HG03378 (cell line): ENCODE results near the gene PLXNA1.

Source experiments
- ATAC-seq: cut with Tn5 transposase; IDR thresholded peaks from one replicate; pipeline ENCODE4 v1.9.1; 2021; ENCODE audit warnings: mild to moderate bottlenecking, moderate library complexity; ENCODE audit not compliant: unreplicated experiment

Gene PLXNA1

DNA sequence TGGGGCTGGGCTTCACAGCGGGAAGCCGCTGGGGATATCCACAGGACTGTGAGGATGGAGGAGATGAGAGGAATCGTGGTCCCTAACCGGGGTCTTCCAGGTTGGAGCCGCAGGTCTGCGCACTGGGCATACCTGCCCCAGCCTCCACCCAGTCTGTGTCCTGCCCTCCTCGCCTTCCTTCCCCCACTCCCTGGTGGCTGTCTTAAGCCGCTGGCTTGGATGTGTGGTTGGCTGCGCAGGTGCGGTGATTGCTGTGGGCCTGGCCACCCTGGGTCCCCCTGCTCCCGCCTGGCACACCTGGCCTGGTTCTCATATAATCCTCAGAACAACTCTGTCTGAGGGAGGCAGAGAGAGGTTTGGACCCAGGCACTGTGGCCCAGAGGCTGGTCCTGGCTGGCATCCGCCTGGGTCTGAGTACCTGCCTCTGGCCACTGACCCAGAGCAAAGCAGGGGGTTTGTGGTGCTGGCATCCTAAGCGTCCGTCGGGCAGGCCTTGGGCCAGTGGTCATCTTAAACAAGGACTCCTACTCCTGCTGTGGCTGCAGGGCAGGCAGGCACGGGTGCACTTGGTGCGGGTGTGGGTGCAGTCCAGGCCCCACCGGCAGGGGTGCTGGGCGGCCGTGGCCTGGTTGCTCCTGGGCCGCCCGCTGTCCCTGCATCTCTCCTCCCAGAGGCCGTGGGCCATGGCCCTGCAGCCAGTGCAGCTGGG, 18.7 kb downstream of the PLXNA1 start:
- ATAC-seq: no peak

- no peak for ATAC-seq
Observed at GRCh38 chr3:127002195-127003174, 19.6 kb downstream of the PLXNA1 start.

- no peak for ATAC-seq
Observed at GRCh38 chr3:127003175-127003555, 20.2 kb downstream of the PLXNA1 start.

GRCh38 chr3:127003601-127004280, 20.8 kb downstream of the PLXNA1 start:
- ATAC-seq: no peak

GRCh38 chr3:127004641-127005397, 21.9 kb downstream of the PLXNA1 start:
- no peak for ATAC-seq

GRCh38 chr3:127005864-127006500, 23.1 kb downstream of the PLXNA1 start:
- no peak for ATAC-seq

DNA sequence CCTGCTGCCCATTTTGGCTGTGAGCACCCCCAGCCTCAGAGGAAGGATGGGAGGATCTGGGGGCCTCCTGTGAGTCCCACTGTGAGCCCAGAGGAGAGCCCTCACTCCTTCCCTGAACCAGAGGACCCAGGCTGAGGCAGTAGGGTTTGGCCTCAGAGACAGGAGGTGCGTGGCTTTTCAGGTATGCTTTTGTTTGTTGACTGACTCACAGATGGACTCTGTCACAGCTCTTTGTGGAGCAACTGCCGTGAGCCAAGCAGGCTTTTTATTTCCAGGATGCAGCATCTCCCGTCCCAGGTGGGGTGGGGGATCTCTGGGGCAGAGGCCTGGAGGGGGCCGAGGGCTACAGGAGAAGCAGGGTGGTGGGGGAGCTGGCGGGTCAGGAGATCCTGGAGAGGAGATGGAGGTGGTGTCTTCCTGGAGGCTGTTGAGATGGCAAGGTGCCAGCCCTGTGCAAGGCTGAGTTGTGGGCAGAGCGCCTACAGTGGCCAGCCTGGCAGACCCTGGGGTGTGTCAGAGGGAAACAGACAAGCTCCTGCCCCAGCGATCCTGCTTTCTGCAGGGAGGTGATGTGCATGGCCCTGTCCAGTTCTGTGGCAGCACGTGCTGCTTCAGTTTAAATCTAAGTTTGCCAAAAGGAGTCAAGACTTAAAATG, 24.0 kb downstream of the PLXNA1 start:
- ATAC-seq: no peak

DNA sequence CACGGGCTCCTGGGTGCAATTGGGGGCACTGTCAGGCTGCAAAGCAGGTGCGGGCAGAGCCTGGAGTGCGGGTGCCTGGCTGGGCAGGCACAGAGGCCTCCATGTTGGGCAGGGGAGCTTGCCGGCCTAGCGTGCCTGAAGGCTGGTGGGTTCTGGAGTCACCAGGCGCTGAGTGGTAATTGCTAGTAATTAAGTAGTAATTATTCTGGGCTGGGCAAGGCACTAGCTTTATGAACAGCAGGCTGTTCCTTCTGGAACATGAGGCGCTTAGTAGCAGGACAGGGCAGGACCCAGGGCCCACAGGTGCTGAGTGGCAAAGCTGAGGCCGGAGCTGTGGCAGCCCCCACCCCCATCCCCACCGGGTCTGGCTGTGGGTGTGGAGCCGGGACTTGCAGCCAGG, 25.3 kb downstream of the PLXNA1 start:
- ATAC-seq: no peak

- ATAC-seq: no peak
Observed at GRCh38 chr3:127009531-127009930, 26.6 kb downstream of the PLXNA1 start.

GRCh38 chr3:127011270-127011992, 28.5 kb downstream of the PLXNA1 start:
- no peak for ATAC-seq

DNA sequence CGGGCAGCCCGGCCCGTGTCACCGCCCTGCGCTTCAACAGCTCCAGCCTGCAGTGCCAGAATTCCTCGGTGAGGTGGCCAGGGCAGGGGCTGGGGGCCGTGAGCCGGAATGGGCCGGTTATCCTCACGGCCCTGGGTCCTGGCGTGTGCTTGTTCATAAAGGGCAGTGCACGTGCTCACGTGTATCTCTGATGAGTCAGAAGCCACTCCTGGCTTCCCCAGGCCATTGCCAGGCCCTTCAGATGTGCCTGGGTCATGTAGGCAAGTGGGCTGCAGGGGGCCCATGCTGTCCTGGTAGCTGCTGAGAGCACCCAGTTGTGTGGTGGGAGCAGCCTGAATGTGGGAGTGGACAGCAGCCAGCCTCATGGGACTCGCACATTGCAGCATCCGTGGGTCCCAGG, 29.2 kb downstream of the PLXNA1 start:
- ATAC-seq: no peak

- no peak for ATAC-seq
Observed at GRCh38 chr3:127013181-127013580, 30.3 kb downstream of the PLXNA1 start.

DNA sequence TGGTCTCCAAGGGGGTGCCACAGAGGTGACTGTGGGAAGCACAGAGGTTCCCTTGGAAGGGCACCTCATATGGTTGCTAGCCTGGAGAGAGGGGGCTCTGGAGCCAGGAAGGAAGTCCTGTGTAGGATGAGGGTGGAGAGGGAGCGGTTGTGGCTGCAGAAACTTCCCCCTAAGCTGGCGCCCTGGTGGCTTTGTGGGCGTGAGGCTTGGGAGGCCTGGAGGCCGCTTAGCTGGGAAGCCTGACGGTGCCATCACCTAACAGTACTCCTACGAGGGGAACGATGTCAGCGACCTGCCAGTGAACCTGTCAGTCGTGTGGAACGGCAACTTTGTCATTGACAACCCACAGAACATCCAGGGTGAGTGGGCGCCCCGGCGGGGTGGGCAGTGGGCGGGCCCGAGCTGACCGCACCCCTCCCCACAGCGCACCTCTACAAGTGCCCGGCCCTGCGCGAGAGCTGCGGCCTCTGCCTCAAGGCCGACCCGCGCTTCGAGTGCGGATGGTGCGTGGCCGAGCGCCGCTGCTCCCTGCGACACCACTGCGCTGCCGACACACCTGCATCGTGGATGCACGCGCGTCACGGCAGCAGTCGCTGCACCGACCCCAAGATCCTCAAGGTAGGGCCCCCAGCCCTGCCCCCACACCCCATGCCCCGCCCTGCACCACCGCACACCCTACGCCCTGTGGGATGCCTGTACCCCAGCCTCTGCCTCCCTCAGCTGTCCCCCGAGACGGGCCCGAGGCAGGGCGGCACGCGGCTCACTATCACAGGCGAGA, 31.0 kb downstream of the PLXNA1 start:
- ATAC-seq: no peak

DNA sequence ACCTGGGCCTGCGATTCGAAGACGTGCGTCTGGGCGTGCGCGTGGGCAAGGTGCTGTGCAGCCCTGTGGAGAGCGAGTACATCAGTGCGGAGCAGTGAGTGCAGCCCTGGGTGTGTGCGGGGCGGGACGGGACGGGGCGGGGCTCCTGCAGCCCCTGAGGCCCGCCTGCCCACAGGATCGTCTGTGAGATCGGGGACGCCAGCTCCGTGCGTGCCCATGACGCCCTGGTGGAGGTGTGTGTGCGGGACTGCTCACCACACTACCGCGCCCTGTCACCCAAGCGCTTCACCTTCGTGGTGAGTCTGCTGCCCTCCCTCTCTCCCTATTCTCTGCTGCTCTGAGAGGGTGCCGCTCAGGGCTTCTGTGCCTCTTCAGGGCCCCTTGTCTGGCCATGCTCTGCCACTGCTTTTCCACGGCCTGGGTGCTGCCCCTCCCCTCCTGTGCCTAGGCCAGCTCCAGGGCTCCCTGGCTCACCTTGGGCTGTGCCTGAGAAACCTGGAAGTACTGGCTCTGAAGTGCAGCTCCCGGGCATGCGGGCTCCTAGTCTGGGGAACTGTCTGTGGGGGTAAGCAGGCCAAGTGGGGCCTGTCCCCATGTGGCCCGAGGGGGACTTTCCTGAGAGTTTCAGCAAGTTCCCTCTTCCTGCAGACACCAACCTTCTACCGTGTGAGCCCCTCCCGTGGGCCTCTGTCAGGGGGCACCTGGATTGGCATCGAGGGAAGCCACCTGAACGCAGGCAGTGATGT, 31.8 kb downstream of the PLXNA1 start:
- peak; percentile 30 for ATAC-seq

- peak; percentile 68 for ATAC-seq
Observed at GRCh38 chr3:127015282-127016042, 32.5 kb downstream of the PLXNA1 start.

- no peak for ATAC-seq
Observed at GRCh38 chr3:127016043-127016343, 33.1 kb downstream of the PLXNA1 start.

GRCh38 chr3:127016461-127016860, 33.5 kb downstream of the PLXNA1 start:
- no peak for ATAC-seq
